Caki2 (cell line): ENCODE results near the gene KDM1A. TPM values are rescaled to one million over a fixed set of nuclear protein-coding genes. Genes with fewer than 3 reads are reported as not detected.

Experiments
- DNase-seq: peaks from one replicate; pipeline ENCODE4 v3.0.0-alpha.2; 2015; ENCODE audit warnings: low read depth
- in situ Hi-C: cut with HindIII; loops from 2 replicates; pipeline ENCODE4 v1.10.0; 2016; ENCODE audit warnings: low sequenced_read_pairs, low pct_unique_long_range_greater_than_20kb, mixed read lengths
- total RNA-seq: library from RNA; depleted of rRNA; stranded (reverse); fragments of >200 nt; shearing (Covaris generic); gene quantifications from 2 replicates; pipeline ENCODE4 v1.2.3, GENCODE V29; 2014; ENCODE audit warnings: low replicate concordance

Gene KDM1A
- total RNA-seq, 1 experiment from 2014 or later, result 133 TPM

DNA sequence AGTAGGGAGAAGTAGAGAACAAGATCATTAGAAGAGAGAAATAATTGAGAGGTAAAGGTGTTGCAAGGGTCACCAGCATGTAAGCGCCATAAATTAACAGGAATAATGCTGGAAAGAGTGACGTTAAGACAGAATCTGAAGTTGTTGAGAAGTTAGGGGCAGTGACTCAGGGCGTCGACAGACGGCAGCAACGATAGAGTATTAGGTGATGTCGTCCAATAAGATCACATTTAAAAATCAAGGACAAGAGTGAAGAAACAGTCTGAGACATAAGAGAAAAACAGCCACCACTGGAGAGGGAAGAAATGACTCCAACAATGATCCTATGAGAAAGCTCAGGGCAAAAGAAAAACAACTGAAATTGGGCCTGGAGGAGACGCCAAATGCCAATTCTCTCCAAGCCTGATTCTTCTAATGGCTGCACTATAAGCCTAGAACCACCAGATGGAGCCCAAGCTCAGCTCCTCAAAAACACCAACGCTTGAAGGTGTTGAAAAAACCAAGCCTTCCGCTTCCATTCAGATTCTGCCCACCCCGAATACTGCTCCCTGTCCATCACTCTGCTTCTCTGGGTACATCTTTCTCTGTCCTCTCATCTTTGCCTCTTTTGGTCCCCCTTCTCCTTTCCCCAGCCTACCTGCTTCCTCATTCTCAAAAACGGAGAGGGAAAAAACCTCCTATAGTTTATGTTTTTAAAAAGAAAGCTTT is 79.3 kb downstream of the KDM1A start:
- in situ Hi-C loops, result no loop called here
- peak; percentile 47 for DNase-seq

DNA sequence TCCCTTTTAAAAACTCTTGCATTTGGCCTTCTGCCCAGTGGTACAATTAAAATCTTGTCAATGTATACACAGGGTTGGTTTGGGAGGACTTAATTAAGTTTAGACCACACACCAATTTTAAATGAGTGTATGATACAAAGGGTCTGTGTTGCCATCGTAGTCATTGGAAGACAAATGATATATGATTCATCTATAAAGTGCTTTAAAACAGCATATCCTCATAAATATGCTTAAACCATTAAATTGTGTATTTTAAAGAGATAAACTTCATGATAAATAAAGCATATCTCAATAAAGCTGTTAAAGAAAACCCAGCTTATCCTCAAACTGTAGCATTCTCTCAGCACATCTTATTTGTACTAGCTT is 79.9 kb downstream of the KDM1A start:
- in situ Hi-C loops, result no loop called here
- no peak for DNase-seq

DNA sequence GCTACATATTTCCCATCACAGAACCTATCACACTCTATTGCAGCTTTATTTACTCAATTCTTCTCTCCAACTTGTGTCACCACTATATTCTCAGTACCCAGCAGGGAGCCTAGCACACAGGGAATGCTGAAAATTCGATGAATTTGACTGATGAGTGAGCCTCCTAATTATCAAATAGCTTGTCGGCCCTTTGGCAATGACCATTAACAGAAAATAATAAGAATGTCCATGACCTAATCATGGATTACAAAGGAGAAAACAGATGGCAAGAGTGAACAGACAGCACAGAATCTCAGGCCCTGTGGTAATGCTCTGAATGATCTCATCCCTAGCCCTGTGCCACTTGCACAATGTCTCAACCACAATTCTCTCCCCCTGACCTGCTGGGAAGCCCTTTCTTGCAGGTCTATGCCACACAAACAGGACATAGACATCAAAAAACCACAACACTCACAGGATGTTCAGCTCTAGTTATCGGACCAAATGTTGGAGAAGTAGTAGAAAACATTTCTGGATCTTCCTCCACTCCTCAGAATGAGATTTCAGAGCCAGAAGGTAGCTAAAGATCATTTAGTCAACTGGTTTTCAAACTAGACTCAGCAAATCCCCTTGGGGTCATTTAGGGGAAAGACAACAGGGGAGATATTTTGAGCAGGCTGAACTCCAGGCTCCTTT is 80.9 kb downstream of the KDM1A start:
- DNase-seq, result peak; percentile 64
- in situ Hi-C loops, result no loop called here

DNA sequence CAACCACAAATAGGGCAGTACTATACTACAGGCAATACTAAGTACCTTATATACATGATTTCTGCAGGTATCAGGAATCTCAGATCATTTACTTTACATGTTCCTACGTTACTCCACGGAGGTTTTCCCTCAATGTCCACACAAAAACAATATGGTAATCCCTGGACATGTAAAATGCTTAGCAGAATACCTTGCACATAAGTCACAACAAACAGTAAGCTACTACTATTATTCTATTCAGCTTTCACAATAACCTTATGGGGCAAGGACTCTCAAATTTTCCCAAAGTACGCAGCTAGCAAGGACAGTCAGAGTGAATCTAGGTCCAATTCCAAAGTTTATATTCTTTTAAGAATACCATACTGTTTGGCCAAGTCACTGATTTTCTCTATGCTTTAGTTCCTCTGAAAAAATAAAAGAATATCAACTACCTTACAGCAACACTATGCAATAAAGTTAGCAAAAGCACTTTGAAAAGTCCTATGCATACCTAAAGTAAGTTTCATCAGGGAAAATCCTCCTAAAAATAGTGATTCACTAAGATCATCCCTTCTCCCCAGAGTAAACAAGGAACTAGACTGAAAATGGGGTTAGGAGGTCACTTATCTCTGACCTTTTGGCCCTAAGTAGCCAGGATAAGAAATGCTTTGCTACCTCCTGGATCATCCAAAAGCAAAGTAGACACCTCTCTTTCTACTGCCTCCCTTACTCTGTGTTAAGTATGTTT is 82.0 kb downstream of the KDM1A start:
- in situ Hi-C loops, result no loop called here
- no peak for DNase-seq

DNA sequence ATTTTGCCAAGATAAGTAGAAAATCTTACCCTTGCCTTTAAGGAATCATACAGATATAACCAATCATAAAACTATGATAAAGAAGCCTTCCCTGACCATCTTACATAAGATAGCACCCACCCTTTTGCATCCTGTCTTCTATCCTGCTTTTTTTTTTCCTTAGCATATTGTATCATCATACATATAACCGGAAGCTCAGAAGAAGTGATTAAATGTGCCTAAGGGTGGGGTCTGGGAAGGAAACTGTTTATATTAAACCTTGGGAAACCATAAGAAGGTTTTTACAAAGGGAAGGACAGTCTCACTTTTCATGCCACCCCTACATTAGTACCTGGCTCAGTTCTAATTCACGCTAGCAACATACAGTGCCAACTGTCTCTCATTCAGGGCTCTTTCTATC is 82.6 kb downstream of the KDM1A start:
- DNase-seq, result no peak
- in situ Hi-C loops, result no loop called here

DNA sequence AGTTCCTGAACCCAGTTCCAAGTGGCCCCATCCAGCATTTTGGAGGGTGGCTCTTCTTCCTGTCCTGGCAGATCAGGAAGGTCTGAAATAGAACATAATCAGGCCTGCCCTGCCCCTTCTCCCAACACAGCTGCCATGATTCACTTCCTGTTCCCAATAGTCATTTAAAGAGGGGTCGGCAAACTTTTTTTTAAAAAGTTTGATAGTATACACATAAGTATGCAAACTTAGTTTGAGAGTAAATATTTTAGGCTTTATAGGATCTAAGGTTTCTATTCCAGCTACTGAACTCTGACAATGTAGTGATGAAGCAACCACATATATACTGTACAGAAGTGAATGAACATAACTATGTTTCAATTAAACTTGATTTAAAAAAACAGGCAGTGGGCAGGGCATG is 83.0 kb downstream of the KDM1A start:
- in situ Hi-C loops, result no loop called here
- no peak for DNase-seq

DNA sequence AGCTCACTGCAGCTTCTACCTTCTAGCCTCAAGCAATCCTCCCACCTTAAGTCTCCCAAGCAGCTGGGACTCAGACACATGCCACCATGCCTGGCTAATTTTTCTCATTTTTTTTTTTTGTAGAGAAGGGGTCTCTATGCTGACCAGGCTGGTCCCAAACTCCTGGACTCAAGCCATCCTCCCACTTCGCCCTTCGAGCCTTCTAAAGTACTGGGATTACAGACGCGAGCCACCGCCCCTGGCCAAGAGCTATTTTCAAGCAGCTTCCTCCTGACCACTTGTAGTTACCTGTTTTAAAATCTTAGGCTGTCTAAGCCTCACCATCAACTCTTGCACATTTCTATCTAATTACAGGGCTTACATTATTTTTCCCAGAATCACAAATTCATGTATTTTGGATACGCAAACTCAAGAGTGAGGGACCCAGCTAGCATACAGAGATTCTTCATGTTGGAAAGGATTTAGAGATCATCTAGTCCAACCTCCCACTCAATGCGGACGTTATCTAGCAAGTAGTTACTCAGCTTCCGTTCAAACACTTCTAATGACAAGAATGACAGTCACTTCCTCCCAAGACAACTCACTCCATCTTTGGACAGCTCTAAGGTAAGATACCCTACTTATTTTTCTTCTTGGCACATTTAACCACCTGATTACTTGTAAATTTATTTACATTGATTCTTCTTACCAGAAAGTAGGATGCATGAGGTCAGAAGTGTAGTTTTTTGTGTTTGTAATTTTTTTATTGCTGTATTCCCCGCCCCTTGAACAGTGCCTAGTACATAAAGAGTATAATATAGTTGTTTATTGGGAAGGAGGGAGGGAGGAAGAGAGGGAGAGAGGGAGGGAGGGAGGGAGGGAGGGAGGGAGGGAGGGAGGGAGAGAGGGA is 84.0 kb downstream of the KDM1A start:
- DNase-seq, result no peak
- in situ Hi-C loops, result no loop called here

DNA sequence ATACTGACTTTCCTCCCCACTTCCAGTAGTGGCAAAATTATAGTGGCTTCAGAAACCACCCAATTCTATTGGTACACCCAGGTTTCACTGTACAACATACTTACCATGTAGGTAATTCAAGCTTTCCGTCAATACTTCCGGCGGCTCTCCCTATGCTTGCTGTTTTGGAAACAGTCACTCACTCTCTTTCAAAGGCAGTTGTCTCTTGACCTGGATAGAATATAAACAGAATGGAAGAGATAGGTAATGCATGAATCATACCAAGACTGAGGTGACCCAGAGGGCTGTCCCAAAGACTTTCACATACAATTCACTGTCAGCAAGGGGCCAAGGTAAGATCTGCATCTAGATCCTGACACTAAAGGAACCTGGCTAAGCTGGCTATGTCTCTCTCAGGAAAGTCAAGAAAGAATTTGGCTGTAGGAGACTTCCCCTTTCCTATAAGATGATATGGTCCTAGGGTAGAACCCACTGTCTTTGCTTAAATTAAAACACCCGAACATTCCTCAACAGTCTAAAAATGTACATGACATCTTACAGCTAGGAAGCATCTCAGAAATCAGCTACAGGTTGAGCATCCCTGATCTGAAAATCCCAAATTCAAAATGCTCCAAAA is 89.8 kb downstream of the KDM1A start:
- DNase-seq, result no peak
- in situ Hi-C loops, result no loop called here

DNA sequence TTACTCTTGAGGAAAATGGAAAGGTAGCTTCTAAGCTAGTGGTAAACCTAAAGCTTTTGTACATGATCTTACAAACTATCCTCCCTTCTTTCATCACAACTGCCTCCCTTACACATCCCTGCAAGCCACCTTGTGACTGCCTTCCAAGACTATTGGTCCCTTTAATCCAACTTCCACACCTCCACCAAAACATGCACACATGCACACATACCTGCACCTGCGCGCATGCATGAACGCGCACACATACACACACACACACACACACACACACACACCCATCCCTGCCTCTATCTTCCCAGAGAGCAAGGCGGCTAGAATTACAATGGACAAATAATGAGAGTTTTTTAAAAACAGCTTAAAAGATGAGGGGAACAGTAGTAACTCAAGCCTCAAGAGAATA is 91.1 kb downstream of the KDM1A start:
- in situ Hi-C loops, result no loop called here
- DNase-seq, result no peak

DNA sequence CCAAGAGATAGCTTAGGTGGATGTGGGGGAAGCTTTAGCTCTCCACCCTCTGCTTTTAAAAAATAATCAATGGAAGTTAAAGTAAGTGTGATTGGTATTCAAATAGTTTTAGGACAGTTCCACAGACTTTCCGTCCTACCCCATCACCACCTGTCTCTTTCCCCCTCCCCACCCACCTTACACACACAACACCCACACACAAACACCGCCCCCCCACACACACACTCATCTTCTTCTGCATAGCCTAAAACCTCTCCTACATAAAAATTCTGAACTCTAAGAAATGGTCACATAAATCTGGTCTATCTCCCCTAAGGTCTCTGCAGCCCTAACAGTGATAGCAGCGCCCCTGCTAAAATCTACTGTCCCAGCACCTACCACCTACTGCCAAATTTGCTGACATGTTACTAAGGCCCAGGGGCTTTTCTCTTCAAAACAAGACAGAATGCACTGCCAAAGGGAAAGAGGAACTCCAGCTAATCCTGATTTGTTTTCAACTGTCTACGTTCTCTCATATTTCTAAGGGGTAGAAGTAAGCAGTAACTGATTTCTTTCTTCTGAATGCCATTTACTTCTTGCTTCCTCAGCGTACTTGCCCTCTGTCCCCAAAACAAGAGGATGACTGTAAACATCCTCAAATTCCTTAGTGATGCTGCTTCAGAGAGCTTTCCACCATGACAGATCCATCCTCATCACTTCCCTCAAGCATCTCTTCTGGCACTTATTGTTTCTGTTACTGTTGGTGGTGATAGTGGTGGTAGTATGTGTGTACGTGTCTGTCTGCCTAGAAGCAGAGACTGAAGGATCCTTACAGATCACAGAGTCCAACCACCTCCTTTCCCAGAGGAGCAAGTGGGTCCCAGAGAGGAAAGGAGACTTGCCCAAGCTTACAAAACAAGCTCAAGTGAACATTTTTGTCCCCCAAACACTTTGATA is 92.6 kb downstream of the KDM1A start:
- no peak for DNase-seq
- in situ Hi-C loops, result no loop called here

DNA sequence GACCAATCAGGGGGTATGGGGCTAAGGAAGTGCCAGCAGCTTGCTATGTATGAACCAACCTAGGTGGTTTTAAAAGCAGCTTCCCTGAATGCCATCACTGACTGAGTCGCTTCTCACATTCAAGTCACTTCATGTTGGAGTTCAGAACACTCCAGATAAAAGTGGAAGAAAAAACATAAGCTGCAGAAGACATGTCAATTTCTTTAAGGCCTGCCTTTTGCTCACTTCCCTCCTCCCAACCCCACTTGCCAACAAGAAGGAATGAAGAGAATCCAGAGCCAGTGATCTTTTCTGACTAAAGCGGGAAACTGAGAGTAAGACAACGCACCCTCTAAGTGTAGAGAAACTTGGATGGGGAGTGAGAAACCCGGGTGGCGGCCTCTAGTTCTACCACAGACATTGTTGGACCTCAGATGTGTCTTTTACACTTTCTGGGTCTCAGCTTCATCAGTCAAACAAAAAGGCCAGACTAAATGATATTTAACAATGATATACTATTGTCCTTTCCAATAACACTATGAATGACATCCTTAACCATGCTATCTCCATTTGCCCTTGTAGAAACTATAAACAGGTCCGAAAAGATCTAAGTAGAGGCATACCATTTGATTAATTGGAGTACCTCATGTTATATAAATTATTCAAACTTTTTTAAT is 95.3 kb downstream of the KDM1A start:
- DNase-seq, result no peak
- in situ Hi-C loops, result no loop called here

DNA sequence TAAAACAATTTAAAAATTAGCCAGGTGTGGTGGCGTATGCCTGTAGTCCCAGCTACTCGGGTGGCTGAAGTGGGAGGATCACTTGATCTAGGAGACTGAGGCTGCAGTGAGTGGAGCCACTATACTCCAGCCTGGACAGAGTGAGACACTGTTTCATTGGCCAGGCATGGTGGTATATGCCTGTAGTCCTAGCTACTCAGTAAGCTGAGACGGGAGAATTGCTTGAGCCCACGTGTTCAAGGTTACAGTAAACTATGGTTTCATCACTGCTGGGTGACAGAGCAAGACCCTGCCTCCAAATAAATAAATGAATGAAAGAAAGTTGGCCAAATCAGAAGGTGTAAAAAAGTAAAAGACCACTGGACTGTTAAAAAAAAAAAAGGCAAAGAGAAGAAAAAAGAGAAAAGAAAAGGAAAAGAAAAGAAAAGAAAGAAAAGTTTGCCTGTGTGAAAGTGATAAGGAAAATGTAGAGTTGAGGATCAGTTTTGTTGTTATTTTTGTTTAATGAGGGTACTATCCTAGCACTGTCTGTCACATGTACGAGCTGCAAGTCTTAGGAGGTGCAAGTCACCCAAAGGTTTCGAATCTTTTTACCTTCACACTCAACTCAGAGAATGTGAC is 97.1 kb downstream of the KDM1A start:
- in situ Hi-C loops, result no loop called here
- DNase-seq, result no peak

DNA sequence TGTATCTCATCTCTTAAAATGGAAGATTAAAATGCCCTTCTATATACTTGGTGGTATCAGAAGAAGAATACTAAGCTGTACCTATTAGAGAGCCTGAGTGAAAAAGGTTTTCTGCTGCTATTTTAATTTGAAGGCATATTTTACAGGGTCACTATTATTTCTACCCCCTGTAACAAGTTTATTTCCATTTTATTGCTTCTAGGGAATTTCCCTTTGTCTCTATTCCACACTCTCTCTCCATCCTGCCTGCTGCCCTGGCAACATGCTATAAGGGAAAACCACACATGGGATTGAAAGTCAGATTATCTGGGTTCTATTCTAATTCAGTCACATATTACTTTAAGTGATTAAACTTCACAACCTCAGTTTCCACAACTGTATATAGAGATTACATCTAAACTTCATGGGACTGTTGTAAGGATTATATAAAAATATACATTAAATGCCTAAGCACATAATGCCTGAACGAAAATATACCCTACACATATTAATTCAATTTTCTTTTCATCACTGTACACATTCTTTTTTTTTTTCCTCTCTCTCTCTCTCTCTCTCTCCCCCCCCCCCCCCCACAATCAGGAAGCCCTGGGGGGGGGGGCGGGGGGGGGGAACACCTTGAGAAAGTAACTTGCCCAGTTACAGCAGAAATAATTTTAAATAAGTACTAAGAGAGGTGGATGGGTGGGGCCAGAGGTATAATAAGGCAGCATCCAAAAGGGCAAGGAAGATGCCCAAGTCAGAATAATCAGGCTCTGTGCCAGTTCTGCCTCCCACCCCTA is 97.8 kb downstream of the KDM1A start:
- in situ Hi-C loops, result no loop called here
- no peak for DNase-seq

DNA sequence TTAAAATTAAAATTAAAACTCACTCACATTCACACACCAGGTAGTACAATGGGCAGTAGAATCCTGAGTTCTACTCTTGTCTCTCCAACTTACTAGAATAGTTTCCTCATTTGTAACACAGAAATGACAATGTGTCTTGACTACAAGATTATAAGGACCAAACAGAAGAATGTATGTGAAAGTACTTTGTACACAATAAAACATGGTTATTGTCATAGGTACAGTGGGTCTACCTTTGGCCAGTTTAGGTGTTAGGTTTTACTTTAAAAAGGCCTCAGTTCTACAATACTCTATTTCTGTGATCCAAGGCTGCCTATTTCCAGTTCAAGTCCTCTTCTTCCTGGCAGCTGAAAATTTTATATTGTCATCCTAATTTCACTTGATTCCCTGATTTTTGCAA is 99.1 kb downstream of the KDM1A start:
- in situ Hi-C loops, result no loop called here

DNA sequence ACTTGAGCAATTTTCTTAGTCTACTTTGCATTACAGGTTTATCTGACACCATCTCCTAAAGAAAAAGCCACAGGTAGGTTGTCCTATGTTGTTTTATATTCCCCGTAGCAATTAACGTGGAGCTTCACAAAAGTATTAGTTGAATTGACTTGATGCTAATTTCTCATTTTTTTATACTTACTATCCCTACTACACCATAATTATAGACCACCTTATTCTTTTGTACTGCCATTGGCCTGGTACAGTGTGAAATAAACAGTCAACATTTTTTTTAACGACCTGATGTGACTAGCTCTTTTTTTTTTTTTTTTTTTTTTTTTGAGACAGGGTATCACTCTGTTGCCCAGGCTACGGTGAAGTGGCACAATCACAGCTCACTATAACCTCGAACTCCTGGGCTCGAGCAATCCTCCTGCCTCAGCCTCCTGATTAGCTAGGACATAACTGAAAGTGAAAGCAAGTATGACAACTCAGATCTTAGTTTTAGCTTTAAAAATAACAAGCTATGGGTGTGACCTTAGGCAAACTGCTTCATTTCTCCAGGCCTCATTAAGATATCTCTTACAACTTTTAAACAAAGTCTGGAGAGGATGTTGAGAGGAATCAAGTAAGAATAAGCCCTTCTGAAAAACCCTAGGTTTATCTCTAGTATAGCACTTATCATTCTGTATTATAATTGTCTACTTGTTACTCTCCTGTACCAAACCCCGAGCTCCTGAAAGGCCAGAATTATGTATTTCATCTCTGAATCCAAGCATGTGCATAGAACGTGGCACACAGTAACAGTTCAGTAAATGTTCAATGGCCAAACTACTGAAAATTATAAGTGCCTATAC is 99.9 kb downstream of the KDM1A start:
- no peak for DNase-seq
- in situ Hi-C loops, result no loop called here

More for the DNA sequence above, 99.1 kb downstream of the KDM1A start:
- DNase-seq, result no peak
